GM18520 (cell line): Measurements from ENCODE around the gene SFXN1.

Experiments
- ATAC-seq: cut with Tn5 transposase; IDR thresholded peaks from one replicate; pipeline ENCODE4 v1.9.1; 2021; ENCODE audit not compliant: unreplicated experiment

SFXN1 gene

DNA sequence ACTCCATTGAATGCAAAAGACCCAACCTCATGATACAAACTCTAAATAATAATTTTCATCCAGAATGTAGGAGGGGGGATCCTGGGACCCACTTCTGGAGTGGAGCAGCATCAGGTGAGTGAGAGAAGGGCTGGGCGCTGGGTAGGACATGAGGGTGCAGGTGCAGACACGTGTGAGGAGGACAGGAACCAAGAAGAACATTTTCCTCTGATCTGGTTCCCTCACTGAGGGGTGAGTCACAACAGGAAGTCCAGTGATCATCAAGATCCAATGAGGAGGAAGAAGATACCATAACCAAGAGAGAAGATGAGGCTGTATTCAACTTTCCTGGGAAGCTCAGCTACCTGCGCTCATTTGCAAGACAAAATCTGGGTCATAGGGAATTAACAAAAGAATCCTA is 57.4 kb downstream of the SFXN1 start:
- ATAC-seq = no peak

DNA sequence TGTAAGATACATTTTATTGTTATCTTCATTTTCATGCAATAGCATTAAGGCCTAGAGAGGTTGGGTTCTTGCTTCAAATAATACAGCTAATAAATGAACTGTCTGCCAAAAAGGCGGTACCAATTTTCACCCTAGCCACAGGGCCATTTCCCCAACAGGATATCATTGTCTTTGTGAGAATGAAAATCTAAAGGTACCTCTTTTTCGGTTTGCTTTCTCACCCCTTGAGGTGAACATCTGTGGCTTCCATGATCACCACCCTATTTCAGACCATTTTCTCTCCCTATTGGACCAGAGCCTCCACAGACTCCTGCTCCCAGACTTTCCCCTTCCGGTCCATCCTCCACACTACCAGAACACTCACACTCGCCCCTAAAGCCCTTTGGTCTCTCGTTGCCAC is 60.2 kb downstream of the SFXN1 start:
- ATAC-seq = no peak

DNA sequence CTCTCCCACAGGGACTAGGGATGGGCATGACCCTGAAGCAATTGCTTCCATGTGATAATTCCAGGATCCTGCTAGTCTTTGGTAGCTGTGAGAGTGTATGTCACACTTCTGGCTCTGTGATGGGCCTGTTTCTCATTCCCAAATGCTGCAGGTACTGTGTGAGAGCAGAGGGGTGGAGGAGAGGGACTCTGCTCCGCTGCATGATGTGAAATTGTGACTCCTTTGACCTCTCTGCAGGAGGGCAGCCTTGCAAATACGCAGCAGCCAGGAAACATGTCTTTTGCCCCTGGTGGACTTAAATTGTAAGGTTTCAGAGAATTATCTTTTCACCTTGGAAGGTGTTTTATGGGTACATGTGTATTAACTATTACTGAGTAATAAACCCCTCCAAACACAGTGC is 61.6 kb downstream of the SFXN1 start:
- no peak for ATAC-seq

DNA sequence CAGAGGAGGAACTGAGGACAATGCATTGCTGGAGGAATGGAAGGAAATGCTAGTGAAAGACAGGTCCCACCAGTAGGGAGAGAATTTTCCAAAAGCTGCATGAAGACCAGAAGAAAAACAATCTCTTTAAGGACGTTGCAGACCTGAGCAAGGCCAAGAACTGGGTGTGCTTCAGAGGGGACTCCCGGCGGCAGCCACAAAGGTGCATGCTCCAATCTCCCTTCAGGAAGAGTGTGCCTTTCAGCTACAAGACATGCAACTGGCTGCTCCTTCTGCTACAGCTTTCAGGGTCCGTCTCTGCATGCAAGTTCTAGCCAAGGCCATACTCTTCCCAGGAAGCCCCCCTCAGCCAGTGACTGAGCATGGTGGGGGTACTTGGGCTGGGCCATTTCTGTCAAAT is 62.9 kb downstream of the SFXN1 start:
- no peak for ATAC-seq

DNA sequence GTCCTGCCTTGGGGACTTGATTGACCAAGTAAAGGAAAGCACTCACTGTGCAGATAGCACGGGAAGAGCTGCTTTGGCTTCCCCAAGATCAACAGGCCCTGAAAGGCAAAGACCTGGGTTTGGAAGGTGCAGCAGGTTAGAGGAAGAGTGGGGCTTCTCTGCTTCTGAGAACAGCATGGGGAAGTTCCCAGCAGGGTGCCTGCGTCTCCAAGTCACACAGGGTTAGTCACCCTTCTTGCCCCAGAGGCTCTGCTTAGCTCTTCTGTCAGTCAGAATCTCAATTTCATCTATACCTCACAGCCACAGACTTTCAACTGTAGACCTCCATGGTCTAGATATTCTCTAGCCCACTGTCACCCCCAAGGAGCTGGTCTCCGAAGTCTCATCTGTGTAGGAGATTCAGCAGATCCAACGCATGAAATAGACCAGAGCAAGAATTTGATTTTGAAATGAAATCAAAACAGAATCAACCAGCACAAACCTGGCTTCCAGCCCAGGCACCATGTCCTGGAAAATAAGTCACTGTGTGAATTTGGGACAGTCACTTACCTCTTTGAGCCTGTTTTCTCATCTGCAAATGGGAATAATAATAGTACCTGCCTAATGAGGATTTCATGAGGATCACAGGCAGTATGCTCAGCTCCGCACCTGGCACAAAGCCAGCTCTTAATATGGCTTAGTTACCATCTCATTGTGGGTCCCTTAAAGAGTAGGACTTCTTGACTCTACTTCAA is 64.0 kb downstream of the SFXN1 start:
- no peak for ATAC-seq

DNA sequence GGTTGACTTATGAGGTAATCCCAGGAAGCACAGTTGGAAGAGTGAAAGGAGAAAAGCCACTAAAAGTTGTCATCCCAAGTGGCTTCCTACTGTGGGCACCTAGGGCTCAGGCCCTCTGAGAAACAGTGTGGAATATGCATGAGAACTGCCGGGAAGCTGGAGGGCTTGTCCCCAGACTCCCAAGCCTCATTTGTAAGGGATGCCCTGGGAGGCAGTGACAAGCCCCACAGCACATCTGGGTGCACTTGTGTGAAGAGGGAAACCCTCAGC is 64.5 kb downstream of the SFXN1 start:
- no peak for ATAC-seq

DNA sequence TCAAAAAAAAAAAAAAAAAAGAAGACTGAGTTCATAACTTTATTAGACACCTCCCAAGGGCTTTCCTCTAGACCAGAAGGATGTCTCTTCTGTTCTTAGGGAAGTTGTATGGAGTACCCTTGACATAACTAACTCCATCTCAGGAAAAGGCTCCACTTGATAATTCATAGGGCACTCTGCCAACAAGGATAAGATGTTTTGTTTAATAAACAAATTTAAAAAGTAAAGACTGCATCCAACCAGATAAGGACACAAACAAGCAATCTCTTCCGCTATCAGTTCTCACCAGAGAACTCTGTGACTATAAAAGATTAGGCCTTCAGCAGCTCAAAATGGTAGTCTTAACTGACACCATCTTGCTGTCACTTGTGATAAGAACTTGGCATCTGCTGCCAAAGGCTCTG is 65.8 kb downstream of the SFXN1 start:
- no peak for ATAC-seq

DNA sequence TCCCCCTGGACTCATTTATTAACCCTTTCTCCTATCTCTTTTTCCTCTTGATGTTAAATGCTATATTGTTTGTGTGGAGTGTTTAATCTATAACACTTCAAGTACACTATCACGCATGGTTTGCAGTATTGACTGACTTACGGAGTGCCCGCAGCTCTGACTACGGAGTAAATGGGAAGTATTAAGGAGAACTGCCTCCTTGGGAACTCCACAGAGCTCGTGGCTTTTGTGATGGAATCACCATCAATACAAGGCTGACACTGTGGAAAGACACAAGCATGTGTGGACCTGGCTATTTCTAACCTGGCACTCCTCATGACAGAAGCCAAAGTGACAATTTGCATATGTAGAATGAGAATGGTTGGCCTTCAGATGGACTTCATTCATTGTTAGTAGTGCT is 66.2 kb downstream of the SFXN1 start:
- no peak for ATAC-seq

DNA sequence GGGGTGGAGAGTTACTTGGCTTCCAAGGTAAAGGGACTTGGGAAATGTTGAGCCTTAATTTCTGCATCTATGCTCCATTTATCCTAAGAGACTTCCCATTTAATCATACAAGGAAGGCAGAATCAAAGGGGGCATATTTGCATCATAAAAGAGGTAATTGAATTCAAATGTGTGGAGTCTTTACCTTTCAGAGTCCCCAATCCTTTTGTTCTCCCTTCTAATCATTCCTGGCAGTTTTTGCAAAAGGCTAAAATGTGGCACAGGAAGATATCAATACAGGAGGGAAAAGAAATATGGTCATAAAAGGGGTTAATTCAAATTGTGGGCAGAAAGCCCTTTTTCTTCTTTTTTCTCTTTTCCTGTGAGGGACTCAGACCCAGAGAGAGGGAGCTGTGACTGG is 69.5 kb downstream of the SFXN1 start:
- ATAC-seq = no peak

DNA sequence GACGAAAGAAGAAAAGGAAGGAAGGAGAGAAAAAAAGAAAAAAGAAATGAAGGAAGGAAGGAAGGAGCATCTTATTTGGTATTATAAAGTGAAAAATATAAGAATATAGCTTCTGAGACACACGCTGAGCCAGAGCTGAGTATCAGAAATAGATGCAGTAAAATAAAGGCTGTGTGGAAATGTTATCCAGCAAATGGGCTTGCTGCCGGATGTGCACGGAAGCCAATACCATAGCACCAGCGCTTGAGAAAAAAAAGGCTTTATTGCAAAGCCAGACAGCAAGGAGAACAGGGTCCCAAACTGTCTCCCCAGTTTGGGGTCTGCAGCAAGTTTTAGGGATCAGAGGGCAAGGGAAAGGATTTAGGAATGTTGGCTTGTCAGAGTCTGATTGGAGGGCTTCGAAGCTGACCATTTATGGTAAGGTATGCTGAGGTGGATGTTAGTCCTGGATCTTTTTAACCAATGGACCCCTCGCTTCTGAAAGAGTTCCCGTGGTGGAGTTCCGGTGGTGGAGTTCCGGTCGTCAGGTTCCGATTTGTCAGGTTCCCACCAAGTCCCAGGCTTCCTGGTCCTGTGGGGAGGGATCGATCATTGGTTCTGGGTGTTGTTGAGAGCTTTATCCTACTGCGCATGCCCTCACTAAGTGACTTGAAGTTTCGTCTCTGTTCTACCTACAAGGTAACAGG is 70.4 kb downstream of the SFXN1 start:
- ATAC-seq = no peak

DNA sequence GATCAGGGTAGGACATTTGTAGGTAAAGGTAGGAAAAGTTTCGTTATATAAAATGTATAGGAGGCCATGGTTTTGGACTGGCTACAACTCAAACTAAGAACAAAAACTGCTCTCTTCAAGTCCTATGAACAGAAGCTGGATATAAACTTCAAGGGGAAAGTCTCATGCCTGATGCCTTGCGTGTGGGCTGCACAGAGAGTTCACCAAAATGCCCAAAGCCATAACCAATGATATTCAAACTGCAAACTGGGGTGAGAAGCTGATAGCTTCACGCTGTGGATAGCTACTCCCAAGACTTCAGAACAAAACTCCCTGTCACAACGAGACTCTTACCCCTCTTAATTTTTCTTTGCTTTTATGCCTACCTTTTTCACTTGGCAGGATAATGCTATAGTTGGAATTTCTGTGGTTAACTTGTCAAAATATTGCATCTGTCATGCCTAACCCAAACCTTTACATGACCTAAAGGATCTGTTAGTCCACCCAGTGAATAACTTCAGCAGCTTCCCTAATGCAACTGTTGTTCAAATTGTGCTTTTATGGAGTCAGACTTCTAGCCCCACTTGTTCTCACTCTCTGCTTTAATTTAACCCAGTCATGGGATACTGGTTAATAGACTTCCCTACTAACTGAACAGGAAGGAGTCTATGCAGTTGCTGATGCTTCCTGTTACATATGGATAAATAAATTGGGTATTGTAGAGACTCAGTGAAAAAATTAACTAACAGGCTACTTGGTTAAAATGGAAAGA is 71.9 kb downstream of the SFXN1 start:
- ATAC-seq = no peak

DNA sequence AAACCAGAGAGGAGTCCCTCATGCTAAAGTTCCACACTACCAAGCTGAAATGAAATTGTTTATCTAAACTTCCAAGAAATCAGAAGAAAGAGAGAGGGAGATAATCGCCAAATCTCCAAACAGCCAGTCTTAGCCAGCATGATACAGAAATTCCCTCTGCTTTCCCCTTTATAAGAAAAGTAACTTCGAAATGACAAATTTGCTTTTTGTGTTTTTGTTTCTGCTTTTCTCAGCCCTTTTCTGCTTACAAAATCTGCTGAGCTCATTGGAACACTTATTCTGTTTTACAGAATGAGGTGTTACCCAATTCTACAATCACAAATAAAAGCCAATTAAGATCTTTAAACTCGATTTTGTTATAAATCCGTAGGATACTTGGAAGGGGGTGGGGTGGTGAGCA is 72.9 kb downstream of the SFXN1 start:
- ATAC-seq = no peak

DNA sequence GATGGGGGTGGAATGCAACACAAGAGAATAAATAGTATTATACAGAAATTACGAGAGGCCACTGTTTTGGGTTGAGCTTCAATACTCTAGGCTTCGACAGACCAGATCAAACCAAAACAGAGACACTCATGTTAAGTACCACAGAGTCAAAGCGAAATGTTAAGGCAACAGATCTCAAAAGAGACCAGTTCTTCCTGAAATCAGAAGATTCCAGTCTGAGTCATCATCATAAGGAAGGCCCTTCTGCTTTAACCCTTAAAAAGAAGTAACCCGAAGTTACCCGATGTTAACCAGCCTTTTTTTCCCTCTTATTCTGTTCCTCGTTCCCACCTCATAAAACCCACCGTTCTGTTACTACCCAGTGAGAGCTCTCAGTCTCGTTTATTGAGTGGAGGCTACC is 75.9 kb downstream of the SFXN1 start:
- no peak for ATAC-seq

DNA sequence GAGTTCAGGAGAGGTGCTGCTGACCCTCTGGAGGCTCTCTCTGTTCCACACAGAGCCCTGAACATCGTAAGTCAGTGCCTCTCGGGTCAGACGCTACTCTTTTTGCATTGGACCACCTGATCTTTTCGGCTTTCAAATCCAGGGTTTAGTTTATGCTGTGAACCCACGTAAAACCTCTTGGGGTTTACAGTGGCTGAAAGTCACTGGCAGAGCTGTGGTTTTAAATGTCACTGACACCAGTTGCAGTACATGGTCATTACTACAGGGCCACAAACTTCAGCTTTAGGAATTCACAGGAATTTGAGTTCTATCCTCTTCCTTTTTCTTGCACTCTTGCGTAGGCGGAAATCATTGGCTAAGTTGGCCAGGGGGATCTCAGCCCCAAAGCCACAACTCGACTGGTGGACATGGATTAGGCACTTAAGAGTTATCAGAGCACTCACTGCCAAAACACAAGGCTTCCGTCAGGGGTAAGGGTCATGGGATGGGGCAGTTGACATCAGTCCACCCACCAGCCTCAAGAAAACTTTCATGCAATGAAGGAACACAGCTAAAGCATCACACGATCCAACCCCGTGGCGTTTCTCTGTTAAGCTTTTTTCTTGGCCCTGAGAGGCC is 76.9 kb downstream of the SFXN1 start:
- no peak for ATAC-seq

DNA sequence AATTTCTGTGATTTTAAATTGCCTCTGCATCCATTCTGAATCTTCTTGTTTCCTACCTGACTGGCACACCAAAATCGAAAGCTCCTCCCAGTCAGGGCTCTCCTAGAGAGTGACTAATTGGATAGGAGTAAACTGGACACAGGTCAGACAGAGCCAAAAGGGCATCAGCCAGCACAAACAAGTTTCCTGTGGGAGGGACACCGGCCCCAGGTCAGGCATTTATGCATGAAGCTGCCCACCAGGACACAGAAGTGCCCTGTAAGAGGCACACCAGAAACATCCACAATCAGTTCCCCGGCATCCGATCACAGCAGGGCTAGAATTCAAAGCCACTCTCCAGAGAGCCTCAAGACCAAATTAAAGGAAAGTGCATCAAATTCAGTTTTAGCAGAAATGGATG is 78.4 kb downstream of the SFXN1 start:
- ATAC-seq = no peak

DNA sequence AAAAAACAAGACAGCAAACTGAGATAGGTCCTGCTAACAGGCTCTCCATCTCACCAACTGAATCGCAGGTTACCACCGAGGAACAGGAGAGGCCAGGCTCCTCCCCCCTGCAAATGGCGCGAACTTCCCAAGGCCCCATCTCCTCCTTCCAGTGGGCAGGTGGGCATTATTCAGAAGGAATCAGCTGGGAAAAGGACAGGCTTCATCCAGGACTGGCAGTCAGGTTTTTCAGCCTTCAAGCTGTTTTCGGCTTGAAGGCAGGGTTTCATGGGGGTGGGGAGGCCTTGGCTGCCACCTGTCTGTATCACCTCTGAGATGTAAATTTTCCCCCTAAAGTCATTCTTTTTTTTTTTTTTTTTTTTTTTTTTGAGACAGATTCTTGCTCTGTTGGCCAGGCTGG is 79.4 kb downstream of the SFXN1 start:
- no peak for ATAC-seq

DNA sequence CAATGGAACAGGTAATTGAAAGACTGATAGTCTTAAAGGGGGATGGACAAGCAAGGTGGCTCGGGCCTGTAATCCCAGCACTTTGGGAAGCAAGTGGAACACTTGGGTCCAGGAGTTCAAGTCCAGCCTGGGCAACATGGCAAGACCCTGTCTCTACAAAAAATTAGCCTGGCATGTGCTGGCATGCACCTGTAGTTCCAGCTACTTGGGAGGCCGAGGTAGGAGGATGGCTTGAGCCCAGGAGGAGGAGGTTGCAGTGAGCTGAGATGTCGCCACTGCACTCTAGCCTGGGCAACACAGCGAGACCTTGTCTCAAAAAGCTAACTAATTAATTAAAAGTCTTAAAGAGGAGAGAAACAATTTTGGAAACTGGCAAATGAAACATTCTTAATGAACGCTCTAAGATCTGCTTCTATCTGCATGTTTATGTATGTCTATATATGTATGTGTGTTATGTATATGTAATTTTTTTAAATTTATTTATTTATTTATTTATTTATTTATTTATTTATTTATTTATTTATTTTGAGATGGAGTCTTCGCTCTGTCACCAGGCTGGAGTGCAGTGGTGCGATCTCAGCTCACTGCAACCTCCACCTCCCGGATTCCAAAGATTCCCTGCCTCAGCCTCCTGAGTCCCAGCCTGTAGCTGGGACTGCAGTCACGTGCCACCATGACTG is 80.6 kb downstream of the SFXN1 start:
- ATAC-seq = no peak

DNA sequence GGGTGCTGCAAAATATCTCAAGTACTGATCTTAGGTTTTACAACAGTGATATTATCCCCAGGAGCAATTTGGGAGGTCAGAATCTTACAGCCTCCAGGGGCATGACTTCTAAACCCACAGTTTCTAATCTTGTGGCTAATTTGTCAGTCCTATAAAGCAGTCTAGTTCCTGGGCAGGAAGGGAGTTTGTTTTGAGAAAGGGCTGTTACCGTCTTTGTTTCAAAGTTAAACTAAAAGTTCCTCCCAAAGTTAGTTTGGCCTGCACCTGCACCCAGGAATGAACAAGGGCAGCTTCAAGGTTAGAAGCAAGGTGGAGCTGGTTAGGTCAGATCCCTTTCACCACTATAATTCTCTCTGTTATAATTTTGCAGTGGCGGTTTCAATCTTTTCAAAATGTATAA is 81.7 kb downstream of the SFXN1 start:
- ATAC-seq = no peak

DNA sequence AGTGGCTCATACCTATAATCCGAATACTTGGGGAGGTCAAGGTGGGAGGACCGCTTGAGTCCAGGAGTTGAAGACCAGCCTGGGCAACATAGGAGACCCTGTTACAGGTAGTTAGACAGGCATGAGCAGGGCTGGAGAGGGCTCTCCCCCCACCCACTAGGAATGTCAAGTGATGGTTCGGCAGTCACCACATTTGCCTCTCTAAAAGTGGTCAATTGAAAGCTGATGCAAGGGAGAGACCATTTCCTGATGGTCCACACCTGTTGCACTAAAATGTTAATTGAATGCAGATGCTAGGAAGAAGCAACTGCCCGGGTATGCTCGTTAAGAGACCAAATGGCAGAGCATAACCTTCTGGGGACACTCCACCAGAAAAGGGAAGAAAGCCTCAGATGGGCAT is 82.7 kb downstream of the SFXN1 start:
- ATAC-seq = no peak

DNA sequence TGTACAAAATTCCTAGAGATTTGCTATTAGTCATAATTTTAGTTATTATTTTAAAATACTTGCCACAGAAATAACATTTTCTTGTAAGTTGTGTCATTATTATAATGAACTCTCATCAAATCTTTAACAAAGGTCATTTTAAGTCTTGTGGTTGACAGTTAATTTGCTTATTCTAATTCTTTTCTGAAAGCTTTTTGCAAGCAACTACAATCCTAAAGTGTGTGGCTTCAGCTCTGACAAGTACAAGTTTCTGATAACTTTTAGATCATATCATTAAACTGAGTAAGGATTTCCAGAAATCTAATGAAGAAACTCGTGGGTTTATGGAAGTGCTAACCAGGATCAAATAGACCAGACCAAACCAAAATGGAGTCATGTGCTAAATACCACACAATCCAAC is 86.4 kb downstream of the SFXN1 start:
- no peak for ATAC-seq

DNA sequence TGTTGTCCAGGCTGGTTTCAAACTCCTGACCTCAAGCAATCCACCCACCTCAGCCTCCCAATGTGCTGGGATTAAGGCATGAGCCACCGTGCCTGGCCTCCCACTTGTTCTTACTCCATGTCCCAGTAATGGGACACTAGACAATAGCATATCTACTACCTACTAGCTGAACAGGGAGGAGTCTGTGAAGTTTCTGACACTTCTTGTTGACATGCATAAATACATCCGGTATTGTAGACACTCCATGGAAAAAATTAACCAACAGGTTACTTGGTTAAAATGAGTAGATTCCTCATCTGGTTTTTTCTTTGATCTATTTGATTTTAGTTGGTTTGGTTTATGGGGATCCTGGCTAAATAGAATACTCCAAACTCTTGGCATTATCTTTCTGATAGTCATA is 88.3 kb downstream of the SFXN1 start:
- no peak for ATAC-seq

DNA sequence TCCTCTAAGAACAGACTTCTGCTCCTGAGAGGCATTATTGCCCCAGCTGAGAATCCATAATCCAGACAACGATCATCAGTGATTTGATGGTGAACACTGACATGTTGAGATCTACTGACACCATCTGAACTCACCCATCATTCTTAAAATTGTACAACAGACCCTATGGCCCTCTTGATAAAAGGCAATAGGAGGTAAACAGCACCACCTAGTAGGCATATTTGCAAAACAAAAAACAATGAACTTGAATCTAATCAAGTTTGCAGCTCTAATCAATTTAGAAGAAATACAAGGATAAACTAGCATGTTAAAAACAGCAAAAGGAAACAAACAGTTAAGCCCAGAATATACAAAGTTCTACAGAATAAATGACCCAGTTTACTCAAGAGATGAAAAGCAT is 89.6 kb downstream of the SFXN1 start:
- no peak for ATAC-seq
